Chondrocyte (in vitro differentiated cells): ENCODE measurements around the gene COLEC11. TPM values are rescaled to one million over a fixed set of nuclear protein-coding genes. Genes with fewer than 3 reads are reported as not detected.
"Not testable (repeated sequence)": the region's sequence is repeated elsewhere in the genome, so short reads cannot be mapped to it uniquely, and the experiment has no call there.

ENCODE experiments used
- DNase-seq: peaks from one replicate; pipeline ENCODE4 v3.0.0; 2021; ENCODE audit warnings: mixed read lengths, low spot score
- H3K27ac Mint-ChIP-seq: one replicate; pipeline ENCODE4 v1.8.0; 2021; ENCODE audit warnings: mild to moderate bottlenecking, moderate library complexity, mixed read lengths; ENCODE audit not compliant: unreplicated experiment
- H3K27me3 Mint-ChIP-seq: 2 replicates; pipeline ENCODE4 v1.8.0; 2021; ENCODE audit warnings: low read depth, mixed read lengths
- H3K36me3 Mint-ChIP-seq: 2 replicates; pipeline ENCODE4 v1.8.0; 2021; ENCODE audit warnings: low read depth, mixed read lengths
- H3K4me1 Mint-ChIP-seq: 2 replicates; pipeline ENCODE4 v1.8.0; 2021; ENCODE audit warnings: low read depth, mild to moderate bottlenecking, mixed read lengths
- H3K4me3 Mint-ChIP-seq: one replicate; pipeline ENCODE4 v1.8.0; 2021; ENCODE audit warnings: mild to moderate bottlenecking, moderate library complexity, mixed read lengths; ENCODE audit not compliant: unreplicated experiment
- H3K9me3 Mint-ChIP-seq: 2 replicates; pipeline ENCODE4 v1.8.0; 2021; ENCODE audit warnings: low read depth, mixed read lengths
- CTCF ChIP-seq: fragments of 200-600 bp; sonication (generic); IDR thresholded peaks from 2 replicates; pipeline ENCODE4 v1.5.0; 2021; ENCODE audit warnings: antibody characterized with exemption, mild to moderate bottlenecking, moderate library complexity
- total RNA-seq: library from RNA; stranded (reverse); gene quantifications from 3 replicates; pipeline ENCODE4 v1.2.1, GENCODE V29; 2021

Gene COLEC11
- total RNA-seq, 1 donor from 2014 or later = not detected

- TF ChIP-seq CTCF = no peak
- peak; percentile 48 for DNase-seq
- Mint-ChIP-seq H3K27me3 (peaks cover 33% of the 10 kb centered on the region), H3K36me3 (no peaks in the 10 kb centered on the region), H3K27ac (no peak overlapping the region), H3K4me3 (no peak overlapping the region), H3K9me3 (no peaks in the 10 kb centered on the region), H3K4me1 (no peaks in the 10 kb centered on the region)
Observed at GRCh38 chr2:3633982-3634595, 39.2 kb downstream of the COLEC11 start.

GRCh38 chr2:3634596-3635121 lies 39.7 kb downstream of the COLEC11 start:
- H3K27ac Mint-ChIP-seq = no peak overlapping the region
- no peaks in the 10 kb centered on the region for H3K4me1 Mint-ChIP-seq
- no peaks in the 10 kb centered on the region for H3K9me3 Mint-ChIP-seq
- TF ChIP-seq CTCF = no peak
- no peak overlapping the region for H3K4me3 Mint-ChIP-seq
- DNase-seq = peak; percentile 91
- peaks cover 33% of the 10 kb centered on the region for H3K27me3 Mint-ChIP-seq
- H3K36me3 Mint-ChIP-seq = no peaks in the 10 kb centered on the region

- Mint-ChIP-seq H3K9me3 (no peaks in the 10 kb centered on the region), H3K36me3 (no peaks in the 10 kb centered on the region), H3K4me1 (no peaks in the 10 kb centered on the region), H3K27ac (no peak overlapping the region), H3K27me3 (peaks cover 33% of the 10 kb centered on the region), H3K4me3 (no peak overlapping the region)
- TF ChIP-seq CTCF = no peak
- peak; percentile 90 for DNase-seq
Observed at GRCh38 chr2:3635171-3635974, 40.5 kb downstream of the COLEC11 start.

GRCh38 chr2:3635975-3636327 lies 41.0 kb downstream of the COLEC11 start:
- H3K4me3 Mint-ChIP-seq, H3K9me3 Mint-ChIP-seq, H3K27ac Mint-ChIP-seq: not testable (repeated sequence)

GRCh38 chr2:3636586-3637310 lies 41.8 kb downstream of the COLEC11 start:
- DNase-seq = peak; percentile 59
- no peaks in the 10 kb centered on the region for H3K4me1 Mint-ChIP-seq
- peaks cover 33% of the 10 kb centered on the region for H3K27me3 Mint-ChIP-seq
- no peak overlapping the region for H3K27ac Mint-ChIP-seq
- no peak overlapping the region for H3K4me3 Mint-ChIP-seq
- no peak for TF ChIP-seq CTCF
- no peaks in the 10 kb centered on the region for H3K36me3 Mint-ChIP-seq
- no peaks in the 10 kb centered on the region for H3K9me3 Mint-ChIP-seq

More at GRCh38 chr2:3635975-3636327, 41.0 kb downstream of the COLEC11 start:
- DNase-seq = peak; percentile 38
- not testable (repeated sequence) for H3K36me3 Mint-ChIP-seq, H3K4me1 Mint-ChIP-seq
- H3K27me3 Mint-ChIP-seq = peaks cover 33% of the 10 kb centered on the region
